ENCODE measurements around the gene FRMD4A.

DNA sequence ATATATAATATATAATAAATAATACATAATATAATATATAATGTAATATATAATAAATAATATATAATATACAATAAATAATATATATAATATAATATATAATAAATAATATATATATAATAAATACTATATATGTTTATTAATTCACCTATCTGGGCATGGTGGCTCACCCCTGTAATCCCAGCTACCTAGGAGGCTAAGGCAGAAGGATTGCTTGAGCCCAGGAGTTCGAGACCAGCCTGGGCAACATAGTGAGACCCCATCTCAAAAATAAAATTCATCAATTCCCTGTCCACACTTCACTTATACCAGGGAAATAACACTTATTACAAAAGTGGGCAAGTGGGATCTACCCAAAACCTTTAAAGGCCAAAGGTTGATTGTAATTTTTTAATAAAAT lies 462.9 kb downstream of the FRMD4A start:
- TF ChIP-seq EZH2 (IDR thresholded peaks at IDR 0.05): no peak
- TF ChIP-seq CTCF (IDR thresholded peaks at IDR 0.05): no peak
- TF ChIP-seq EZH2phosphoT487 (IDR thresholded peaks at IDR 0.05): no peak

All from neural progenitor cell (in vitro differentiated cells).